Heart left ventricle (tissue), 13 donors: Measurements from ENCODE around the gene MDH2.
"Not testable (repeated sequence)": the region's sequence is repeated elsewhere in the genome, so short reads cannot be mapped to it uniquely, and the experiment has no call there.

Experiments used
- CTCF ChIP-seq, 12 donors: fragments of 200-600 bp; sonication (generic) in 4 of 12; IDR thresholded peaks; one replicate each; pipeline versions ENCODE4 v1.5.0 to v1.8.0; 2018 to 2022; ENCODE audit warnings: antibody characterized with exemption in 12 of 12, mild to moderate bottlenecking in 5 of 12
- POLR2A ChIP-seq, 2 donors: fragments of 450-650 bp; IDR thresholded peaks; one replicate each; pipeline ENCODE4 v1.6.1; 2017; ENCODE audit warnings: antibody characterized with exemption in 2 of 2, mild to moderate bottlenecking in 2 of 2, moderate library complexity in 2 of 2
- donor health status: ischemic (EF 13 %, LVEDD 7.1; RV severe dilation, severe dysfunction).
- donor health status: DM: no; HTN: yes; CAD: no.
- donor health status: DM: no; HTN: no; CAD: no.
- donor health status: ischemic (EF 25% LVEDD 6.9; RV normal size, moderate dysfunction).
- donor health status: ischemic (EF 25% LVEDD 5.7; RV mildly dilated, moderate dysfunction).
- donor health status: ischemic (EF 35%, LVEDD 5.7; RV mildly dilated, moderate dysfunction).
- donor health status: nonischemic (EF 11% LVEDD 7.7; RV severe dilation, severe dysfunction).
- donor health status: DM: yes; HTN: yes; CAD: no.
- donor health status: PGD.
- donor health status: ischemic (EF 29% LVEDD 5.4; RV normal size, mild dysfunction).
- donor health status: nonischemic (EF 23%, LVEDD 6.1; RV moderate dilation, normal function).

- TF ChIP-seq CTCF, POLR2A (IDR thresholded peaks at IDR 0.05): not testable (repeated sequence)
These were observed 54.0 kb downstream of the MDH2 start for GRCh38 chr7:76101693-76102437.
